NCI-H510A (cell line): ENCODE data around the gene ADAMTS15.

Experiments used
- DNase-seq: peaks from one replicate; lab custom pipeline; 2025; lab: John Stamatoyannopoulos, UW

Gene ADAMTS15

DNA sequence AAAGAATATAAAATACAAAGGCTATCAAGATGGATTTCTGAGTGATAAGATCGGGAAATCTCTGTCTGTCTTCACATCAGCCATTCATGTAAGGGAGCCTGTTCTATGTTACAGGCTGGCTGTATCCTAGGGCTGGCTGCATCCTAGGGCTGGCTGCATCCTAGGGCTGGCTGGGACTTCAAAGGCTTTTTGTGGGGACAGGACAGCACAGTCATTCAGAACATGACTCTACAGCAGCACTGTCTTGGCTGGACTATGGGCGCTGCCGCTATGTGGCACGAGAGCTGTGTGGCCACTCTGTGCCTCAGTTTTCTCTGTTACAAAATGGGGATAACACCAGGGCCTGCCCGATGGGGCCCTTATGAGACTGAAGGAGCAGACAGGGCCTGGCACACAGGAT, 30.2 kb upstream of the ADAMTS15 start:
- DNase-seq, result no peak

DNA sequence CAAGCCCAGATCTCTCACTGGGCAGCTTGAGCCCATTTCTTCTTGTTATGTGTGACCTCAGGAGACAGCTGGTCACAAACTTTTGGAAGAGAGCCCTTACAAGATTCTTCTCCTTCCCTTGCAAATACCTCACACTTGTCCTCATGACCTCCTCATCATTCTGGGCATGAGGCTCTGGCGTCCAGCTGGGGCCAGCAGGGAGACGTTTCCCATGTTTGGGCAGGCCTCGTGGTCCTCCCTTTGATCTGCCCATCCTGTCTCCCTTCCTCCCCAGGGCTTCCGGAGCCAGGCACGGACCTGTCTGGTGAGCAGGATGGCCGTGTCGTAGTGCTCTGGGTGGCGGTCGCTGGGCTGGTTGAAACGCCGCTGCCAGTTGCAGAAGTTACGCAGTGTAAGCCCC, 29.7 kb upstream of the ADAMTS15 start:
- no peak for DNase-seq

DNA sequence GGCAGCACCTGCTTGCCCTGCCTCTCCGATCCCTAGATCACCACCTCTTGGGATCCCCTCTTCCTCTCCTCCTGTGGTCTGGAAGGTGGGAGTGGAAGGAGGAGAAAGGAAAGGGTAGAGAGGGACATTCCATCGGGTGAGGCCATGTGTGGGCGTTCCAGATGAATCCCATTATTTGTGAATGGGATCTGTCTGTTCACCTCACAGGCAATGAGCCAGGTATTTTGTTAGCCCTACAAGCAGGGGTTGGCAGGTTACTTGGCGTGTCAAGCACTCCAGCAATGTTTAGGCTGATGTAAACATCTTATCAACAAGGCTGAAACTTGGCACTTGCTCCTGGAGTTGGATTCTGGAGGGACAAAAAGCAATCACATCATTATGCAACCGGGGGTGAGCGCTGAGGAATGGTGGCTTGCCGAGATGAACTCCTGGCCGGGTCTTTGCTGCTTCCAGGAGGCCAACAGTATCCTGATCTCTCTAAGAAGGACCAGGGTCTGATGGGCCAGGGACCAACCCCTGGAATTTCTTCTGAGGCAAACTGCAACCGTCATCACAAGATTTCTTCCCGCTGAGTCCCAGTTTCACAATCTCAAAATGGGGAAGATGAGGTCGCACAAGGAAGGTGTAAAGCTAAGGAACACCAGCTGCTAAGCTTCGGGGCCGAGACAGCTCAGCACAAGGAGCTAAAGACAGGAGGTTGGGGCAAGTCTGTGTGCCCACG, 27.8 kb upstream of the ADAMTS15 start:
- no peak for DNase-seq

DNA sequence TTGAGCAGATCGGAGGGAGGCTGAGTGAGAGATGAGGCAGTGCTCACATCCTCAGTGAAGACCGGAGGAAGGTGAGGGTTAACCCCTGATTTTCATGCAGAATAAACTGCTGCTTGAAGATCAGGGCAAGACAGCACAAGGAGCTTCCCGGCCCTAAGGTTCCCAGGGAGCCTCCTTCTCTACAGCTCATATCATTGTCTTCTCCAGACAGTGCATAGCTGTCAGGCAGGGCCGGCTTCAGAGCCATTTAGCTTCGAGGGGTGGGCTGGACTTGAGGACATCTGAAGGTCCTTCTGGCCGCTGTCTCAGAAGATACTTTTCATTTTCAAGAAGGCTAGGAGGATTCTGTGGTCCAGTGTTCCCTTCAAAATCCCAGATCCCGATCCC, 27.3 kb upstream of the ADAMTS15 start:
- no peak for DNase-seq

DNA sequence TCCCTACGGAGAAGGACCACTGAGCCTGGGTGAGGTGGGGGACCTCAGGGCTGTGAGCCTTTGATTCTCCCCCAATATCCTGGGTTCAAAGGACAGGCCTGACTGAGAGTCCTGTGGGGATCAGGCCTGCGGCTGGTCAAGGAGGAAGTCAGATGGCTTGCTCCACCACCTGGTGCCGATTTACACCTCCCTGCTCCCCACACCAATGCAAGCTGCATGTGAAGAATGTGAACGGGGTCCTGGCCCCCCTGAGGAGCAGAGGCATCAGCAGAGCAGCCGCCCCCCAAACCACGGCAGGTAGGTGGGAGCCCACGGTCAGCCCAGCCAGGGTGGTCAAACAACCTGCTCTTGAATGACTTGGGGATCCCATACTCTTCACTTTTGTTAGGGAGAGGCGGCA, 26.7 kb upstream of the ADAMTS15 start:
- DNase-seq, result no peak

DNA sequence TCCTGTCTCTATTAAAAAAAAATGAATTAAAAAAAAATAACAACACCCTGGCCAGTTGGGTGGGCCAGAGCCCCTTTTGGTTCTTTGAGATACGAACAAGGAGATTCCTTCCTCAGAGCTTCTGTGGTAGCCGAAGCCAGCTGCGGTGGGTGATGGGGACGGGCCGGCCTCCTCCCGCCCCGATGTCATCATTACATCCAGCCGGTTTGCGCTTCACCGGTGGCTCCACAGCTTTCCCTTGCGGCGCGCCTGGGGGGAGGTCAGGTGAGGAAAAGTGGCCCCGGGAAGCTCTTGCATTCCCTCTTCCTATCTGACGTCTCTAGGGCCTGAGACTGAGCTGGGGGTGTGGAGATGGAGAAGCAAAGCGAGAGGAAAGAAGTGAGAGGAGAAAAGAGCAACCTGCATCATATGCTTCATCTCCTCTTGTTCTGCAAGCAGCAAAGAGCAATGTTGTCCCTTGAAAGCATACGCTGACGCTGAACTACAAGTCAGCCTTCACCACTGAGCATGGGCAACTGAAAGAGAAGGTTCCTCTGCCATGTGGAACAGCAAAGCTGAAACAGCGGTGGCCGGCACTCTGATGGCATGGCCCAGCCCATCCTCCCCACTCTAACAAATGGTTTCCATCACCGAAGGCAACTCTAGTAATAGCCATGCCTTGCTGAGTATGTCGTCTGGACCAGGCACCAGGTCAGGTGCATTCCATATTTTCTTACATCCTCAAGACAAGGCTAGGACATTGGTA, 26.0 kb upstream of the ADAMTS15 start:
- DNase-seq, result no peak

DNA sequence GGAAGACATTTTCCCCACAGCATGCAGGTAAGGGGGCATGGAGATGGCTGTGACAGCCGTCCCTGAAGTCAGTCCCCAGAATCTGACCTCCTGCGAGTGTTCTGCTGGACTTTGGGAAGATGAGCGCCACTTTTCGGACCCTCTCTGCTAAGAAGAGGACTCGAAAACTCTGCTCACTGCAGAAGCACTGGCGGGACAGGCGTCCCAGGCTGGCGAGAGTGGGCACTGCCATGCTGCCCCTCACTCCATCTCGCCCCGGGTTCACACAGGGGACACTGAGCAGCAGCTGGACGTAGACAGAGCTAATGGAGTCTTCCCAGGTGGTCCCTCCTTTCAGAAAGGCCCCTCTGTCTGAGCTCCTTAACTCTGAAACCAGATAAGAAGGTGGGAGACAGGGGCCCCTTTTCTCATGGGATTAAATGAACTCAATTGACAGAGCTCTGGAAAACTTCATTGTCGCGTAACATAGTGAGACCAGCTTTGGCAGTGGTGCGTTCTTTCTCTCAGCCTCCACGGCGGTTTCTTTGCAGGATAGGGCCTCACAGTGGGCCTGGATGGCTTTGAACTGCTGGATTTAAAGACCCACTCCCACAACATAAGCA, 24.8 kb upstream of the ADAMTS15 start:
- DNase-seq, result no peak

DNA sequence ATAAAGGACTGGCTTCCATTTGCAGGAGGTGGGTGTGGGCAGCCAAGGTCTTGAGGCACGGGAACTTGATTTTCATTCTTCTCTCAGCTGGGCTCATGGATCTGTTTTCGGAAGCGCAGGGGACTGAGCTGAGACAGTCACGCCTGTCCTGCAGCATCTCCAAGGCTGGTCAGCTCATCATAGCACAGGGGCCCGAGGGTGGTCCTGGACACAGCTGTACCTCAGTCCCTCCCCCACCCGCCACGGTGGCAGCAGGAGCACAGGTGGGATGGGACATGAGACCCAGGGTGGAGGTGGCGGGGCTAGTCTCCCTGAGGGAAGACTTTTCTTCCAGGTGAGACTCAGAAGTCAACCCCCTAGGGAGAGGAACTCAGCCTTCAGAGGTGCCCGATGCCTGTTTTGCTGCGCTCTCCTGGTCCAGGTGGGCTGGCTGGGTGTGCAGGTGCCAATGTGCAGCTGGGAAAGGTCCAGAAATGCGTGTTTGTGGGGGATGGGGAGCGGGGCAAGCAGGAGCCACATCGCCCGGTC, 23.8 kb upstream of the ADAMTS15 start:
- no peak for DNase-seq

DNA sequence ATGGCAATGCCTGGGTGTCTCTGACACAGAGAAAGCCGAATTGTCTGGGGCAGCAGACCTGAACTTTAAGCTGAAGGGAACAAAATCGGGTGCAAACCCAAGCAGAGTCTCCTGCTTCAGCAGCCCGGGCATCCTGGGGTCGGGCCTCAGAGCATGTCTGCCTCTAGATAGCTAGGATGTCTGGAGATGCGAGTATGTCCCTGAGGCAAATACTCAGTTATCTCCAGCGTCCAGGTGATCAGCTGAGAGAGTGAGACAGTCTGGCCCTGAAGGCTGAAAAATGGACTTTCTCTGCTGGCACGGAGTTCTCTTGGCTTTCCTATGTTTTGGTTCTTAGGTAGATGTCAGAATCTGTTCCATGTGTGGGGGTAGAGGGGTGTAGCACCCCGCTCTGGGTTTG, 23.3 kb upstream of the ADAMTS15 start:
- DNase-seq, result no peak

DNA sequence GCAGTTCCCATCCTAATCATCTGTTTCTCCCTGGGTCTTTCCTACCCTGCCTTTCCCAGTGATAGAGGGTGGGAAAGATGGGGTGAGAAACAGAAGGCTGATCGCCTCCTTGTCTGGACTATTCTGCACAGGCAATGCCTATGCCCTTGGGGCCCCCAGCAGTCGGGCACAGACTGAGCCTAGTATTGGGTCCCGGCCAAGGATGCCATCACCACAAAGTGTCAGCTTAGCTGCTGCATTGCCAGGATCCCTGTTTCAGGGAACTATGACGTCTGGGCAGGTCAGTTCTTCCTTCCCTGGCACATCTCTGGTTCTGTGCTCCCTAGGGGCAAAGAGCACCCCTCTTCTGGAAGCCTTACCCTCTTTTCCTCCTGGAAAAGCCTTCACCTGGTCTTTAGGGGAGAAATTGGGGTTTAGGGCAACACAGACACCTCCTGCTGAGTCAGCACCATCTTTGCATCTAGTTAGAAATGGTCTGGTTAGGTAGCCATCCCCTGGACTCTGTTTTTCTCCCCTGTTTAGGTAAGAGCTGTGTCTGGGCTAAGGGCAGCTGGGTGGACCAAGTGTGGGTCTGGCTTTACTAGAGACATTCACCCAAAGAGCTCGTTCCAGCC, 22.1 kb upstream of the ADAMTS15 start:
- DNase-seq, result no peak

DNA sequence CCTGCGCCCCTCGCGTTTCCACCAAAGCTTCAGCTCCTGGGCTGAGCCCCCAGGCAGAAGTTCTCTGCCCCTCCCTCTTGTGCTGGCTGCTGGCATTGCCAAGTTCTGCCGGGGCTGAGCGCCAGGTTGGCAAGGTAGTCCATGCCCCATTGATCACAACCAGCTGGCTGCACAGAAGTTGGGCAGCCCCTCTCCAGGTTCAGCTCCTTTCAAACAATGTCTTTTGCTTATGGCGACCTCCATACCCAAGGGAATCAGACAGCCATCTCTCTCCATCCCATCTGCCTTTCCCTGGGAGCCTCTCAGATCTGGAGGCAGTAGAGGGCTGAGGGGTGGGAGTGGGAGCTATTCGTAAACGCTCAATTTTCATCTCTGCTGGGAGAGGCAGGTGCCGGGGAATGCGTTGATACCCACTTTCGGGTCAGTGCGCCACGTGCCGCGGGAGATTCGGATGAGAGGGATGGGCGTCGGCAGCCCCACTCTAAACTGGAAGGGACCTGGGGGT, 21.6 kb upstream of the ADAMTS15 start:
- no peak for DNase-seq

DNA sequence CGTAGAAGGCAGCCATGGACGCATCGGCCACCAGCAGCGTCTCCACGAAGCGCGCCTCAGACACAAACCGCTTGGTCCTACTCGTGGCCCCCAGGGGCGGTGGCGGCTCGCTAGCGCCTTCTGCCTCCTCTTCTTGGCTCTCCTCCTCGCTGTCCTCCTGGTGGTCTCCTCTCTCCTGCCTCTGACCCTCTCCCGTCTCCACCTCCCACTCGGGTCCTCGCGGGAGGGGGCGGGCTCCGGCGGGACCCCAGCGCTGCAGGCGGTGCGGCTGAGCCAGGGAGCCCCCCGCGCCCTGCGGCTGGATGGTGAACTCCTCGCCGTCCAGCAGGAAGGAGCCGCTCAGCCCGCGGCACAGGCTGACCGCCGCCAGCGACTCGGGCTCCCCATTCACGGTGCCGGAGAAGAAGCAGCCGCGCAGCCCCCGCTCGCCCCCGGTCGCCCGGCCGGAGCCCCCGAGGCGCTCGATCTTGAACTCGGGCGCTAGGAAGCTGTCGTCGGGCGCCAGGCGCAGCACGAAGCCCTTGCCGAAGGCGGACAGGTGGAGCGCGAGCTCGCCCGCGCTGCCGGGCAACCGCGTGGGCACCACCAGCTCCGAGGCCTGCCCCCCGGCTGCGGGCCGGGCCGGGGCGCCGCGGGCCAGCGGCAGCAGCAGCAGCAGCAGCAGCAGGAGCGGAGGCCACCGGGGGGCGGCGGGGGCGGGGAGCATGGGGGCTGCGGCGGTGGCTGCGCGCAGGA, 20.7 kb upstream of the ADAMTS15 start:
- DNase-seq, result no peak

DNA sequence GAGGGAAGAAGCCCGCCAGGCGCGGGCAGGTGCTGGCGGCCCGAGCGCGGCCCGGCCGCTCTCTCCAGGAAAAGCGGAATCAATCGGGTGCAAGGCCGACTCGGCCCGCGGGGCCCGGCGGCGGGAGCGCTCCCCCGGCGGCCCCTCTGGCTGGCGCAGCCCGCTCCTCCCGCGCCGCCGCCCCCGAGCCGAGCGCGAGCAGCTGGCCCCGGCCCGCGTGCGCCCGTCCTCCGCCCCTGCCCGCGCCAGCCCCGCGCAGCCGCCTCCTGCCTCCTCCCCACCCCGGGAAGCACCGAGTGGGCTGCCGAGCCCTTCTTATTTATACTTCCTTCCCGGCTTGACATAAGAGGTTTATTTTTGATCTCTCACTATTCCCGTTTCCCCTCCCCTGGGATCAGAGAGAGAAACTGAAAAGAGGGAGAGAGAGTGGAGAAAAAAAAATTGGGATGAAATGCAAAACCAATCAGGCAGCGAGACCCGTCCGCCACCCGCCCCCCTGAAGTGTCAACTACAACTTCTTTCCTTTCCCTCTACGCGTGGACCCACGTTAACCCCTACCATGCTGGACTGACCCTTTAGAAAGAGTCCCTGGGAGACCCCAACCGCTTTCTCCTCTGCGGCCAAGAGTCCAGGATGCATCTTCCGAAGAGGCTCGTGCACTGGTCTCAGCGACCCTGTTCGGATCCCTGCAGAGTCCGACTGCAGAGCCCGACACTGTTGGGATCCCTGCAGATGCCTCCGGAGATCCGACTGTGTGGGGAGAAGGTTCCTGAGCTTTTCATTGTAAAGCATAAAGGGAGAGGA, 19.9 kb upstream of the ADAMTS15 start, which contains the start of gene ADAMTS8:
TSS of gene ADAMTS8 (minus strand) at position 294 of the 804 bp plus-strand sequence. CDS start 323 bp downstream, outside the sequence.
- no peak for DNase-seq

DNA sequence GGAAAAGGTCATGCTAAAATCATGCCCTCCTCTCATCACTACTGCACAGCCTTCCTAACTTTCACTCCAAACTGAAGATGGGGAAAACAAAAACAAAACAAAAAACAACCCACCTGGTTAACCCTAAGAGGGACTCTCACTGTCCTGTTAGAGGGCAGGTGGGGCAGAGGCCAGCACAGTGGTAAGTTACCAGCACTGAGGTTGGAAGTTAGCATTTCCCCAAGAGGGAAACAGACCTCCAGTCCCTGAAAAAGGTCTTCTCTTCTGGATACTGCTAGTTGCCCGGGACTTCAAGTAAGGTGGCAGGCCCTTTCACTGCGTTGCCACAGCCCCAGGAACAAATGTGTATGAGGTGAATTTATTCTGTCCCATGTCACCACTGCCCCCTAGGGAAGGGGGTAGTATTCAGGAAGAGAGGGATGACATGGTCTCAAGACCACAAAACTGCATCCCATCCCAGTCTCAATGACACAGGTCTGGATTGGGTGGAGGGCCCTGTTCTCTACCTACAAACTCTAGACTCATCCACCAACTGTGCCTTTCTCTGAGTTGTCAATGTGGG, 19.2 kb upstream of the ADAMTS15 start:
- no peak for DNase-seq

DNA sequence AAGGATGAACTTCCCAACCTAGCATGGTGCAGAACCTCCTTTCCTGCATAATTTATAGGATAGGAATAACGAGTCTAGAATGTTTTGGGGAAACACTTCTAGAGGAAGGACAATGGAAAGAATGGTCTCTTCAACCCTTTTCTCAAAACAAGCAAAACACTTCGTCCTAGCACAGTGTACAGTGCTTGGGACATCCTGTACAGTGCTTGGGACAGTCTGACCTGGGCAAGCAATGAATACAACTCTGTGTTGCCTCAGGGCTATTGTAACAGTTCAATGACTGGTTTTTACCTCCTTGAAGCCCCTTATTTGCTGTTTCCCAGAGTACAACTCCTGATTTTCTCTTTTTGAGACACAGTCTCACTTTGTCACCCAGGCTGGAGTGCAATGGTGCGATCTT, 18.5 kb upstream of the ADAMTS15 start:
- DNase-seq, result no peak

DNA sequence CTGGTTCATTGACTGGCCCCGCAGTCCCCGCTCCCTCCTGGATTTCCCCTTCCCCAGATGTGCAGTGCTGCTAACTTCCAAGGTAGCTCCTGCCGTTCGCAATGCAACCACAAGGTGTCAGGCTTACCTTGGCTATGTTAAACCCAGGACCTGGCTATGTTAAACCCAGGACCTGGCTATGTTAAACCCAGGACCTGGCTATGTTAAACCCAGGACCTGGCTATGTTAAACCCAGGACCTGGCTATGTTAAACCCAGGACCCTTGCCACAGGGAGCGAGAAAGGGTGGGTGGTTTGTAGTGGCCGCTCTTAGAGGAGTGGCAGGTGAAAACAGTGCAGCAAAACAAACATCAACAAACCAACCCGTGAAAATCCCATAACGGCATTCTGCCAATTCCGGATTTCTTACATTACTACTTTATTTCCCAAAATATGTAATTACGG, 17.1 kb upstream of the ADAMTS15 start:
- DNase-seq, result peak; percentile 10

DNA sequence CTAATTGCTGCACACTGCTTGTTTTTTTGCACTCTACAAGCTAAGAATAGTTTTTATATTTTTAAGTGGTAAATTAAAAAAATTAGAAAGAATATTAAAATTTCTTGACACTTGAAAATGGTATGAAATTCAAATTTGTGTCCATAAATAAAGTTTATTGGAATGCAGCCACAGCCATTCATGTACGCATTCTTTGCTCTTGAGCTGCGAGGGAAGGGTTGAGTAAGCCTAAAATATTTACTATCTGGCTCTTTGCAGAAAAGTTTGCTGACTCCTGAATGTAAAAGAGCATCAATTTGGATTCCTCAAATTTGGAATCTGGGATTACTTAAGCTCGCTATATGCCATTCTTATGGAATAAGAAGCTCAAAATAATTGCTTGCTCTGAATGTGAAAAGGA, 16.6 kb upstream of the ADAMTS15 start:
- no peak for DNase-seq

DNA sequence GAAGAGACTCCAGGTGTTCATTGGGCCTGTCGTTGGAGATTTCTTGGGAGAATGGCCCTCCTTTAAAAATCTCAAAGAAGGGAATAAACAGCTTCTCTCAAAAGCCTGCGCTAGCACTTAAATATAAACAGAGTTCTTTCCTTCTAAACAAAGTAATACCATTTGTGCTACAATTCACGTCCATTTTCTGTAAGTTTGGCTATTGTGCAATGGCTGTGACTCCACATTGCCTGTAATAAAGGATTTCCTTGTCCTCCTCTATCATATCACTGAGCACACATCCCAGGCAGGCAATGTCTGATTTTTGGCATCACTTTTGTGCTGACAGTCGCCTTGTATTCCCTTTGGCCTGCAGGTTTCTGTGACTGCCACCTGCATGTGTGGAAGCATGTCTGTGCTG, 15.1 kb upstream of the ADAMTS15 start:
- no peak for DNase-seq

DNA sequence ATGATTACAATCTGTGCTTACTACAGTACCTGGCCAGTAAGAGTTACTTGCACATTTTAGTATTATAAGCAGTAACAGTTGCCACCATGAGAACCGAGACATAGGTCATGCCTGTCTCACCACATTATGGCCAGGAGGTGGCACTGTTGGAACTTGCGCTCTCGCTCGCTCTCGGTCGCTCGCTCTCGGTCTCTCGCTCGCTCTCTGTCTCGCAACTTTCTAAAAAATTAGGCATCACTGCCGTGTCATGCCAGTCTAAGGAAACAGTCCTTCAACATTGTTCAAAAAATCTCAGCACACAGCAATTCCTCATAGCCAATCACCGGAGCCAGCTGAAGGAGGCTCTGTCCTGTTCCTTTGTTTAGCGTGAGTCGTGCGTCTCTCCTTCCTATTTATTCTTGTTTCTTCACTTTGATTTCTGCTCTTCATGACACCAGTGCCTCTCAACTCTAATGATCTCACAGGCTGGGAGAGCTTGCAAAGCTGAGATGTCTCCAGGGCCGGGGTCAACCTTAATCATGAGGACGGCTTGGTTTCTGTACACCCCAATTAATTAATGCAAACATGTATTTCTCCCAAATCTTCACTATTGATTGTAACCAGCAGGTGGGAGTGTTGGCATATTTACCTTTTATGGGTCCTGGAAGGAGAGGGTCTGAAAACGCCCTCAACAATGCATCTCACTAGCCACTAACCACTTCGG, 13.8 kb upstream of the ADAMTS15 start:
- peak; percentile 56 for DNase-seq

DNA sequence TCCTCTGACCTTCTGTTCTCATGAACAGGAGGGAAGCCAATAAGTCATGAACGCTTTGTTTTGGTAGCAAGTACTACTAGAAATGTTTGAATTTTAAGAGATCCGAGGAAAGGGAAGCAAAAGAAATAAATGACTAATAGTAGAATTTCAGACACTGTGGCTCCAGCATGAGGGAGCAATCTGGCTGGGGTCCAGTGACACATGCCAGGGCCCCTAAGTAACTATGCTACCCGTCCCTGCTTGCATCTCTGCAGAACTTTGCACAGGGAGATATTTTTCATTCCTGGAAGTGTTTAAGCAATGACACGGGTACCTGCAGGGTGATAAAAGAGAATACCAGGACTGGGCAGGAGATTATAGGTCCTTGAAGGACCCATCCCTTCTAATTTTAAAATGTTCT, 12.8 kb upstream of the ADAMTS15 start:
- DNase-seq, result no peak
